H9 (cell line): ENCODE measurements around the gene CENPB. TPM values are rescaled to one million over a fixed set of nuclear protein-coding genes. Genes with fewer than 3 reads are reported as not detected.

Source experiments
- DNase-seq: peaks from one replicate; pipeline ENCODE4 v3.0.0-alpha.2; 2017
- H2AFZ ChIP-seq: one replicate; pipeline ENCODE4 v1.6.1; 2013; ENCODE audit warnings: mild to moderate bottlenecking, low read length, control low read depth, moderate library complexity
- H2AK5ac ChIP-seq: 2 replicates; pipeline ENCODE4 v1.6.1; 2013; ENCODE audit warnings: low read length, control low read depth, mixed read lengths; ENCODE audit not compliant: insufficient read length
- H2BK120ac ChIP-seq: one replicate; pipeline ENCODE4 v1.6.1; 2013; ENCODE audit warnings: low read depth, mild to moderate bottlenecking, low read length, control low read depth, inconsistent platforms; ENCODE audit not compliant: poor library complexity, severe bottlenecking
- H2BK12ac ChIP-seq: 2 replicates; pipeline ENCODE4 v1.6.1; 2013; ENCODE audit warnings: low read length, control low read depth, mixed read lengths, low read depth; ENCODE audit not compliant: insufficient read length
- H2BK15ac ChIP-seq: 2 replicates; pipeline ENCODE4 v1.6.1; 2013; ENCODE audit warnings: low read depth, low read length, control low read depth
- H2BK20ac ChIP-seq: one replicate; pipeline ENCODE4 v1.6.1; 2013; ENCODE audit warnings: low read depth, mild to moderate bottlenecking, low read length, control low read depth, inconsistent platforms; ENCODE audit not compliant: poor library complexity, severe bottlenecking
- H2BK5ac ChIP-seq: 2 replicates; pipeline ENCODE4 v1.6.1; 2013; ENCODE audit warnings: low read length, control low read depth, mixed read lengths; ENCODE audit not compliant: insufficient read length
- H3K14ac ChIP-seq: 2 replicates; pipeline ENCODE4 v1.6.1; 2013; ENCODE audit warnings: low read length, control low read depth; ENCODE audit not compliant: insufficient read depth
- H3K18ac ChIP-seq: 2 replicates; pipeline ENCODE4 v1.6.1; 2013; ENCODE audit warnings: low read depth, mild to moderate bottlenecking, mixed read lengths, low read length, control low read depth; ENCODE audit not compliant: insufficient read length
- H3K23ac ChIP-seq: 2 replicates; pipeline ENCODE4 v1.6.1; 2013; ENCODE audit warnings: low read length, control low read depth, mixed read lengths, low read depth; ENCODE audit not compliant: insufficient read length
- H3K23me2 ChIP-seq: 2 replicates; pipeline ENCODE4 v1.6.1; 2013; ENCODE audit warnings: low read depth, mild to moderate bottlenecking, mixed read lengths, low read length, control low read depth; ENCODE audit not compliant: insufficient read length, poor library complexity, severe bottlenecking
- H3K27ac ChIP-seq: 2 replicates; pipeline ENCODE4 v1.5.1; 2013; ENCODE audit warnings: low read length, control low read depth, mixed read lengths, low read depth; ENCODE audit not compliant: insufficient read length
- H3K27me3 ChIP-seq: 2 replicates; pipeline ENCODE4 v1.6.1; 2013; ENCODE audit warnings: low read length, control low read depth, inconsistent platforms; ENCODE audit not compliant: insufficient read depth
- H3K4ac ChIP-seq: 2 replicates; pipeline ENCODE4 v1.6.1; 2013; ENCODE audit warnings: low read depth, mild to moderate bottlenecking, control low read depth, inconsistent platforms, low read length, moderate library complexity
- H3K4me1 ChIP-seq: 2 replicates; pipeline ENCODE4 v1.6.1; 2013; ENCODE audit warnings: low read length, control low read depth, inconsistent platforms; ENCODE audit not compliant: insufficient read depth
- H3K4me2 ChIP-seq: 2 replicates; pipeline ENCODE4 v1.6.1; 2013; ENCODE audit warnings: low read length, control low read depth, mixed read lengths; ENCODE audit not compliant: insufficient read length, insufficient read depth
- H3K56ac ChIP-seq: 2 replicates; pipeline ENCODE4 v1.6.1; 2013; ENCODE audit warnings: low read depth, mild to moderate bottlenecking, mixed read lengths, low read length, control low read depth; ENCODE audit not compliant: insufficient read length
- H3K79me1 ChIP-seq: 2 replicates; pipeline ENCODE4 v1.6.1; 2013; ENCODE audit warnings: low read depth, mild to moderate bottlenecking, moderate library complexity, low read length, control low read depth, inconsistent platforms; ENCODE audit not compliant: insufficient read depth, poor library complexity, severe bottlenecking
- H3K79me2 ChIP-seq: 2 replicates; pipeline ENCODE4 v1.6.1; 2013; ENCODE audit warnings: low read length, control low read depth, inconsistent platforms; ENCODE audit not compliant: insufficient read depth
- H3K9ac ChIP-seq: 2 replicates; pipeline ENCODE4 v1.6.1; 2013; ENCODE audit warnings: low read length, control low read depth, mixed read lengths; ENCODE audit not compliant: insufficient read length; ENCODE audit errors: extremely low read depth
- H3K9me3 ChIP-seq: one replicate; pipeline ENCODE4 v1.6.1; 2013; ENCODE audit warnings: low read depth, low read length, inconsistent platforms; ENCODE audit not compliant: control insufficient read depth
- H3T11ph ChIP-seq: one replicate; pipeline ENCODE4 v1.6.1; 2013; ENCODE audit warnings: mild to moderate bottlenecking, low read length, control low read depth, inconsistent platforms
- H4K20me1 ChIP-seq: one replicate; pipeline ENCODE4 v1.6.1; 2013; ENCODE audit not compliant: control insufficient read depth, insufficient read length, insufficient read depth
- H4K5ac ChIP-seq: 2 replicates; pipeline ENCODE4 v1.6.1; 2013; ENCODE audit warnings: low read depth, mild to moderate bottlenecking, mixed read lengths, low read length, control low read depth; ENCODE audit not compliant: insufficient read length
- H4K8ac ChIP-seq: replicated peaks from 2 replicates; pipeline ENCODE4 v1.6.1; 2013; ENCODE audit warnings: low read length, control low read depth, mixed read lengths, low read depth; ENCODE audit not compliant: insufficient read length
- H4K91ac ChIP-seq: 2 replicates; pipeline ENCODE4 v1.6.1; 2013; ENCODE audit warnings: low read depth, mild to moderate bottlenecking, moderate library complexity, mixed read lengths, low read length, control low read depth; ENCODE audit not compliant: insufficient read length
- H3K27ac Mint-ChIP-seq, 3 experiments: 2 replicates in 2 of 3; 3 replicates in 1 of 3; pipeline ENCODE4 v1.8.0; 2020 to 2021; ENCODE audit warnings: mixed read lengths in 3 of 3, mild to moderate bottlenecking in 1 of 3, moderate library complexity in 1 of 3
- H3K27me3 Mint-ChIP-seq: 2 replicates; pipeline ENCODE4 v1.8.0; 2021; ENCODE audit warnings: low read depth, mild to moderate bottlenecking, moderate library complexity, mixed read lengths
- H3K36me3 Mint-ChIP-seq, 3 experiments: 2 replicates in 2 of 3; 3 replicates in 1 of 3; pipeline ENCODE4 v1.8.0; 2020 to 2021; ENCODE audit warnings: low read depth in 3 of 3, mixed read lengths in 3 of 3; ENCODE audit not compliant: insufficient read depth in 1 of 3
- H3K4me1 Mint-ChIP-seq, 2 experiments: 2 replicates each; pipeline ENCODE4 v1.8.0; 2020; ENCODE audit warnings: mixed read lengths in 2 of 2
- H3K4me3 Mint-ChIP-seq, 2 experiments: 2 replicates in 1 of 2; 3 replicates in 1 of 2; pipeline ENCODE4 v1.8.0; 2020 to 2021; ENCODE audit warnings: mild to moderate bottlenecking in 2 of 2, mixed read lengths in 2 of 2, moderate library complexity in 1 of 2
- H3K9me3 Mint-ChIP-seq, 2 experiments: 2 replicates in 1 of 2; 3 replicates in 1 of 2; pipeline ENCODE4 v1.8.0; 2020; ENCODE audit warnings: mild to moderate bottlenecking in 2 of 2, mixed read lengths in 2 of 2, moderate library complexity in 1 of 2
- CTCF ChIP-seq: fragments of 200-600 bp; sonication (generic); conservative IDR thresholded peaks from 3 replicates; pipeline ENCODE4 v1.8.0; 2021; ENCODE audit warnings: antibody characterized with exemption, mild to moderate bottlenecking
- WGBS: extraction: QIAGEN DNeasy Blood & Tissue Kit; methylation state at CpG from one replicate; pipeline ENCODE4 v1.1.7; 2013; ENCODE audit warnings: missing lambda C conversion rate, low lambda C conversion rate, mixed read lengths; ENCODE audit not compliant: insufficient read length; ENCODE audit errors: extremely low coverage; 5-methylcytosine and 5-hydroxymethylcytosine counted together
- total RNA-seq: library from RNA; stranded (reverse); gene quantifications from 2 replicates; pipeline ENCODE4 v1.2.1, GENCODE V29; 2021

CENPB gene
- total RNA-seq, 1 experiment from 2014 or later, result 63.1 TPM

- H3K9me3 ChIP-seq, result no peaks in the 10 kb centered on the region
- no peak overlapping the region for H2BK20ac ChIP-seq
- H3K4me1 Mint-ChIP-seq, result peaks cover 13 to 20% of the 10 kb centered on the region in 2 experiments
- H3K56ac ChIP-seq, result no peak overlapping the region
- H3K27me3 ChIP-seq, result no peaks in the 10 kb centered on the region
- no CpG with 5 or more reads among the region's 8 CpGs for WGBS
- H4K5ac ChIP-seq, result no peak overlapping the region
- H2BK5ac ChIP-seq, result no peak overlapping the region
- no peaks in the 10 kb centered on the region; a peak in 1 of 5 replicates for H3K9me3 Mint-ChIP-seq
- no peak overlapping the region for H3K4ac ChIP-seq
- no peak overlapping the region for H4K8ac ChIP-seq
- H3K79me1 ChIP-seq, result peaks cover 3% of the 10 kb centered on the region
- H3K23me2 ChIP-seq, result peaks cover 20% of the 10 kb centered on the region
- H2BK15ac ChIP-seq, result no peak overlapping the region
- H3K27ac Mint-ChIP-seq, result peak overlapping the region in 1 of 3 experiments; percentile 68; a peak in 2 of 7 replicates
- no peak overlapping the region for H3T11ph ChIP-seq
- H3K4me2 ChIP-seq, result no peak overlapping the region
- H3K23ac ChIP-seq, result no peak overlapping the region
- H3K4me1 ChIP-seq, result no peaks in the 10 kb centered on the region
- H3K9ac ChIP-seq, result no peak overlapping the region
- H3K27me3 Mint-ChIP-seq, result peaks cover 4% of the 10 kb centered on the region
- H4K91ac ChIP-seq, result no peak overlapping the region
- H3K36me3 Mint-ChIP-seq, result peaks cover 7 to 13% (median 8%) of the 10 kb centered on the region in 3 experiments; a peak in 5 of 7 replicates
- DNase-seq, result no peak
- H3K79me2 ChIP-seq, result no peaks in the 10 kb centered on the region
- H2BK12ac ChIP-seq, result no peak overlapping the region
- H4K20me1 ChIP-seq, result no peaks in the 10 kb centered on the region
- no peak overlapping the region for H3K18ac ChIP-seq
- H2BK120ac ChIP-seq, result no peak overlapping the region
- H2AFZ ChIP-seq, result no peak overlapping the region
- H3K14ac ChIP-seq, result no peak overlapping the region
- H2AK5ac ChIP-seq, result no peak overlapping the region
- no peak overlapping the region for H3K27ac ChIP-seq
- no peak for TF ChIP-seq CTCF
- no peak overlapping the region for H3K4me3 Mint-ChIP-seq
Observed at GRCh38 chr20:3763671-3764601, 22.6 kb downstream of the CENPB start.
